ENCODE data around the gene ANKS1A. TPM values are rescaled to one million over a fixed set of nuclear protein-coding genes. Genes with fewer than 3 reads are reported as not detected.

Gene ANKS1A
- total and polyA plus RNA-seq, 2 of the 4 experiments (the other 2 are of a cell fraction) = 7.2 to 7.5 TPM

DNA sequence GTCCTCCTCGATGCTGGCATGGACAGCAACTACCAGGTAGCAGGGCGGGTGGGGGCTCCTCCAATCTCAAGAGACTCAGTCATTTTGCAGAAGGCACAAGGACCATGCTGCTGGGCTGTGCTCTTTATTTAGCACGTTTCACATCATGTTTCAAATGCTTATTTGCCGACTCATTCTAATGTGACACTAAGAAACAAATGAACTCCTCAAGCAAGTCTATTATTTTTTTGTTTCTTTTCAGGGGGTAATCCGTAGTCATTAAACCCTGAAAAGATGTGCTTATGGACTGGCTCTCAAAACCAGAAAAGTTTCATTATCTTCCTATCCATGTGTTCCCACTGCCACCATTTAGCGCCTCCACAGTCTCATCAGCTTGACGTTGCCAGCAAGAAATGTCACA is 92.9 kb downstream of the ANKS1A start:
- peaks cover 7% of the 10 kb centered on the region for H3K4me1 ChIP-seq (ENCODE audit: control insufficient read depth, insufficient read depth, low read length)
- H2BK120ac ChIP-seq (ENCODE audit: low read depth, low read length) = peak overlapping the region; percentile 45
- DNase-seq (peak; percentile 47), ATAC-seq (ENCODE audit: low read depth) (peak; percentile 52; the same call in 1 of the 2 replicates)
- peak overlapping the region; percentile 87; the same call in 1 of the 2 replicates for H2AK5ac ChIP-seq (ENCODE audit: low read depth, low read length)
- peak overlapping the region in 1 of 2 experiments; percentile 76; a peak in 2 of 4 replicates for H4K8ac ChIP-seq (ENCODE audit: low read depth in 2 of 2, low read length in 2 of 2)
- no peak overlapping the region for H3K9ac ChIP-seq (ENCODE audit: low read depth, low read length)
- ChIA-PET CTCF (interaction anchor here (1.0 kb wide), 1 partner anchor 158 kb away, joined by 3 read pairs; no protein-coding TSS in a partner anchor), POLR2A (ENCODE audit: unreplicated experiment) (interaction anchor here (0.5 kb wide), 1 partner anchor 1619 kb away, joined by 4 read pairs; no protein-coding TSS in a partner anchor)
- peak overlapping the region; percentile 71 for H2AK9ac ChIP-seq (replicated peaks; ENCODE audit: low read depth, low read length, poor library complexity)
- H3K56ac ChIP-seq (ENCODE audit: extremely low read depth, insufficient read depth, low read length) = no peak overlapping the region
- 90% methylated on average over 2 of the region's 7 CpGs; no CpG with 5 or more reads in 1 of the 2 experiments for WGBS, 2 experiments (ENCODE audit: extremely low coverage in 2 of 2, insufficient read length in 1 of 2)
- H3K4me2 ChIP-seq (ENCODE audit: low read depth, low read length) = peak overlapping the region; percentile 32; the same call in 1 of the 2 replicates
- no peaks in the 10 kb centered on the region for H3K9me3 ChIP-seq (ENCODE audit: control insufficient read depth, insufficient read depth, low read length)
- peak overlapping the region; percentile 61 for H3K4ac ChIP-seq (ENCODE audit: low read depth, low read length)
- peak overlapping the region; percentile 80 for H2BK5ac ChIP-seq (ENCODE audit: low read depth, low read length, poor library complexity, severe bottlenecking)
- no peak overlapping the region for H3K4me3 ChIP-seq (ENCODE audit: insufficient read depth, low read depth, low read length)
- H3K18ac ChIP-seq (ENCODE audit: low read depth, low read length) = peak overlapping the region; percentile 43; the same call in 1 of the 2 replicates
- H2BK20ac ChIP-seq (ENCODE audit: low read depth, low read length) = peak overlapping the region; percentile 64
- dilution Hi-C loops (cut with HindIII; ENCODE audit: low sequenced_read_pairs, unreplicated experiment) (no loop called here), in situ Hi-C loops (cut with MboI; ENCODE audit: low sequenced_read_pairs) (loop anchor here (10.0 kb wide), 1 partner anchor 223 kb away; no protein-coding TSS in a partner anchor), intact Hi-C loops (cut with micrococcal nuclease) (no loop called here)
- peak overlapping the region; percentile 90; the same call in 1 of the 3 replicates for H2BK15ac ChIP-seq (ENCODE audit: low read depth, low read length)
- peak overlapping the region; percentile 21 for H3K23ac ChIP-seq (ENCODE audit: low read depth, low read length)
- peak overlapping the region; percentile 1 for H2AFZ ChIP-seq (replicated peaks; ENCODE audit: low read length, poor library complexity)
- TF ChIP-seq MXI1 (IDR thresholded peaks at IDR 0.05; ENCODE audit: borderline replicate concordance, low read depth, low read length) = 0 out of 2 replicates have a peak, but pooled peaks have one; percentile 15
- TF ChIP-seq BHLHE40 (IDR thresholded peaks at IDR 0.05; ENCODE audit: low read depth, low read length) = peak; percentile 60; the same call in 1 of the 2 replicates
- TF ChIP-seq RAD21 (IDR thresholded peaks at IDR 0.05; ENCODE audit: low read length) = no peak
- peak; percentile 58 for TF ChIP-seq MAFK (IDR thresholded peaks at IDR 0.05; ENCODE audit: low read depth, low read length)
- TF ChIP-seq RFX5 (IDR thresholded peaks at IDR 0.05; ENCODE audit: low read depth, low read length) = no peak
- peak; percentile 87 for TF ChIP-seq NFE2L2 (IDR thresholded peaks at IDR 0.05; ENCODE audit: low read depth, low read length)
- H3K79me1 ChIP-seq (ENCODE audit: low read depth in 1 of 2, low read length in 2 of 2) = 0 out of 4 replicates have a peak, but pooled peaks cover 0 to 5% of the 10 kb centered on the region in 2 experiments
- peak overlapping the region; percentile 57 for H4K91ac ChIP-seq (ENCODE audit: insufficient read depth, low read depth, low read length)
- H4K5ac ChIP-seq (ENCODE audit: low read depth, low read length) = peak overlapping the region; percentile 11; the same call in 1 of the 2 replicates
- 0 out of 2 replicates have a peak, but pooled peaks cover 4% of the 10 kb centered on the region for H3K36me3 ChIP-seq (ENCODE audit: control insufficient read depth, insufficient read depth, low read length)
- no peaks in the 10 kb centered on the region; the same call in 1 of the 2 replicates for H4K20me1 ChIP-seq (ENCODE audit: insufficient read depth, low read length)
- no peaks in the 10 kb centered on the region for H3K27me3 ChIP-seq (ENCODE audit: control insufficient read depth, insufficient read depth, low read length)
- no peak overlapping the region for H3K27ac ChIP-seq (ENCODE audit: insufficient read depth, low read length)
- H3K9me1 ChIP-seq (ENCODE audit: insufficient read depth, low read length) = peaks cover 13% of the 10 kb centered on the region
- H3K14ac ChIP-seq (replicated peaks; ENCODE audit: low read depth, low read length) = peak overlapping the region; percentile 47
- BruUV-seq (replicated peaks) = no TSS peak

Data from IMR-90 (cell line).